Stomach (tissue), 9 donors: ENCODE measurements around the gene MRC2. TPM values are rescaled to one million over a fixed set of nuclear protein-coding genes. Genes with fewer than 3 reads are reported as not detected.

Experiments
- DNase-seq, 2 donors: peaks; one replicate each; pipeline versions ENCODE4 v3.0.0 to v3.0.0-alpha.2; 2013 to 2019
- H3K27ac ChIP-seq, 5 donors: fragments of 200-600 bp in 4 of 5; sonication (generic) in 4 of 5; one replicate each; pipeline ENCODE4 v1.5.1; 2013 to 2019; ENCODE audit warnings: mild to moderate bottlenecking in 1 of 5, moderate library complexity in 1 of 5
- H3K27me3 ChIP-seq, 3 donors: fragments of 200-600 bp; sonication (generic); one replicate each; pipeline ENCODE4 v1.5.1; 2017 to 2019; ENCODE audit warnings: mixed run types in 1 of 3
- H3K36me3 ChIP-seq, 4 donors: fragments of 200-600 bp; sonication (generic); 1 replicate in 3 of 4; 2 replicates in 1 of 4; pipeline ENCODE4 v1.5.1; 2016 to 2019
- H3K4me1 ChIP-seq, 4 donors: fragments of 200-600 bp; sonication (generic); one replicate each; pipeline ENCODE4 v1.5.1; 2016 to 2019
- H3K4me3 ChIP-seq, 4 donors: fragments of 200-600 bp; sonication (generic) in 3 of 4; one replicate each; pipeline ENCODE4 v1.5.1; 2016 to 2019; ENCODE audit warnings: mild to moderate bottlenecking in 1 of 4
- H3K9me3 ChIP-seq, 4 donors: fragments of 200-600 bp; sonication (generic); one replicate each; pipeline ENCODE4 v1.5.1; 2016 to 2019
- CTCF ChIP-seq, 7 experiments: fragments of 450-650 bp in 4 of 7; fragments of 200-600 bp in 3 of 7; sonication (generic) in 3 of 7; IDR thresholded peaks; one replicate each; pipeline ENCODE4 v1.5.1; 2016 to 2019; ENCODE audit warnings: antibody characterized with exemption in 7 of 7, control low read depth in 2 of 7, mild to moderate bottlenecking in 1 of 7
- EP300 ChIP-seq: sonication (generic); formaldehyde crosslinking; IDR thresholded peaks from one replicate; pipeline ENCODE4 v1.6.1; 2017; ENCODE audit warnings: antibody characterized with exemption
- POLR2A ChIP-seq, 4 donors: fragments of 450-650 bp; IDR thresholded peaks; one replicate each; pipeline ENCODE4 v1.6.1; 2016; ENCODE audit warnings: antibody characterized with exemption in 4 of 4, control low read depth in 2 of 4, mild to moderate bottlenecking in 1 of 4, moderate library complexity in 1 of 4
- POLR2AphosphoS5 ChIP-seq, 3 donors: sonication (generic); formaldehyde crosslinking; IDR thresholded peaks; one replicate each; pipeline ENCODE4 v1.6.1; 2016; ENCODE audit warnings: antibody characterized with exemption in 3 of 3
- WGBS, 5 donors: extraction: QIAGEN DNeasy Blood & Tissue Kit in 3 of 5; methylation state at CpG; one replicate each; pipeline versions ENCODE4 v1.1.5 to v1.1.7; 2013 to 2018; 5-methylcytosine and 5-hydroxymethylcytosine counted together
- intact Hi-C: fragments of 100-400 bp; cut with DNase I; formaldehyde crosslinking; loops from one replicate; pipeline ENCODE4 v1.15.1; 2023; ENCODE audit warnings: low total_unique reads
- polyA plus RNA-seq, 3 donors: library from polyadenylated mRNA; stranded (reverse); fragments of 200-250 nt; gene quantifications; one replicate each; pipeline ENCODE4 v1.2.3, GENCODE V29; 2013
- total RNA-seq, 5 donors: library from RNA; depleted of rRNA; stranded (reverse); fragments of >200 nt; gene quantifications; one replicate each; pipeline versions ENCODE4 v1.1.0 to v1.2.3, GENCODE V29; 2014 to 2016
- donor health status: healthy with polysubstance abuse.
- donor health status: Bipolar disorder and iron deficiency.
- donor health status: healthy.

Gene MRC2
- total and polyA plus RNA-seq, 8 donors = 4.7 to 107 (median 13.8) TPM

- Histone ChIP-seq H3K27ac (no peak overlapping the region), H3K4me3 (no peak overlapping the region), H3K4me1 (peaks cover 0 to under 1% (median 0%) of the 10 kb centered on the region in 4 donors), H3K36me3 (peaks cover 0 to 19% (median 4%) of the 10 kb centered on the region in 4 donors), H3K27me3 (peaks cover 0 to 4% (median 0%) of the 10 kb centered on the region in 3 donors), H3K9me3 (no peaks in the 10 kb centered on the region)
- no peak for TF ChIP-seq CTCF (IDR thresholded peaks at IDR 0.05)
- TF ChIP-seq POLR2A (IDR thresholded peaks at IDR 0.05) = no peak
- no peak for TF ChIP-seq EP300
- no peak for TF ChIP-seq POLR2AphosphoS5 (IDR thresholded peaks at IDR 0.05)
- intact Hi-C loops = no loop called here
- DNase-seq = no peak
- WGBS, 5 donors = 84 to 92% (median 86%) methylated on average over 12 to 30 of the region's 30 CpGs
Observed at GRCh38 chr17:62666061-62666800, 38.8 kb downstream of the MRC2 start.

- intact Hi-C loops = no loop called here
Observed at GRCh38 chr17:62666801-62667591, 39.5 kb downstream of the MRC2 start.

DNA sequence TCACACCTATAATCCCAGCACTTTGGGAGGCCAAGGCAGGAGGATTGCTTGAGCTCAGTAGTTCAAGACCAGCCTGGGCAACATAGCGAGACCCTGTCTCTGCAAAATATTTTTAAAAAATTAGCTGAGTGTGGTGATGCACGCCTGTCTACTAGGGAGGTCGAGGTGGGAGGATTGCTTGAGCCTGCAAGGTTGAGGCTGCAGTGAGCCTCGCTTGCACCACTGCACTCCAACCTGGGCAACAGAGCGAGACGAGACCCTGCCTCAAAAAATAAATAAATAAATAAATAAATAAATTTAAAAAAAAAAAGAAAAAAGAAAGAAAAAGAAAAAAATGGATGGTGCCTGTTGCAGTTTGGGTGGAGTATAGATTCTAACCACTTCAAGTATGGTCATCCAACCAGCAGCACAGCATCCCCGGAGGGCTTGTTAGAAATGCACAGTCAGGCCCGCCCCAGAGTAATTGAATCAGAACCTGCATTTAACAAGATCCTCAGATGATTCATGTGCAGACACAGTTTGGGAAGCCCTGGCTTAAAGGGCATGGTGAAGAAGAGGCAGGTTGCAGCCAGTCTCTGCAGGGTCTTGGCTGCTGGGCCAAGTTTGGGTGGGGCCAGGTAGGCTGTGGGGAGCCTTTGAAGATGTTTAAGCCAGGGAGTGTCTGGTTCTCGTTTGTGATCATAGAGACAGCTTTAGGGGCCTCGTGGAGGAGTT, 40.8 kb downstream of the MRC2 start:
- TF ChIP-seq EP300 = no peak
- no peak for TF ChIP-seq POLR2AphosphoS5 (IDR thresholded peaks at IDR 0.05)
- TF ChIP-seq POLR2A (IDR thresholded peaks at IDR 0.05) = no peak
- TF ChIP-seq CTCF (IDR thresholded peaks at IDR 0.05) = no peak
- intact Hi-C loops = no loop called here

More at GRCh38 chr17:62666801-62667591, 39.5 kb downstream of the MRC2 start:
- Histone ChIP-seq H3K27ac (no peak overlapping the region), H3K4me1 (peaks cover 0 to 8% (median 3%) of the 10 kb centered on the region in 4 donors), H3K27me3 (peaks cover 0 to 4% (median 0%) of the 10 kb centered on the region in 3 donors), H3K9me3 (no peaks in the 10 kb centered on the region), H3K36me3 (peaks cover 0 to 19% (median 7%) of the 10 kb centered on the region in 4 donors), H3K4me3 (no peak overlapping the region)
- 89 to 94% (median 91%) methylated on average over 10 to 40 of the region's 40 CpGs for WGBS, 5 donors
- no peak for TF ChIP-seq CTCF (IDR thresholded peaks at IDR 0.05)
- TF ChIP-seq EP300 = no peak
- TF ChIP-seq POLR2AphosphoS5 (IDR thresholded peaks at IDR 0.05) = no peak
- no peak for TF ChIP-seq POLR2A (IDR thresholded peaks at IDR 0.05)
- no peak for DNase-seq

More for the DNA sequence above, 40.8 kb downstream of the MRC2 start:
- no peak overlapping the region for H3K27ac ChIP-seq
- H3K4me3 ChIP-seq = no peak overlapping the region
- H3K36me3 ChIP-seq = peaks cover 0 to 19% (median 7%) of the 10 kb centered on the region in 4 donors
- no peaks in the 10 kb centered on the region for H3K9me3 ChIP-seq
- 72 to 82% (median 80%) methylated on average over 10 of the region's 10 CpGs for WGBS, 5 donors
- H3K27me3 ChIP-seq = peaks cover 0 to 4% (median 0%) of the 10 kb centered on the region in 3 donors
- H3K4me1 ChIP-seq = peaks cover 0 to 13% (median 5%) of the 10 kb centered on the region in 4 donors
- no peak for DNase-seq
